HG03520 (cell line): Measurements from ENCODE around the gene ATP8B3.
"Not testable (repeated sequence)": the region's sequence is repeated elsewhere in the genome, so short reads cannot be mapped to it uniquely, and the experiment has no call there.

Experiments used
- ATAC-seq: cut with Tn5 transposase; IDR thresholded peaks from one replicate; pipeline ENCODE4 v1.9.1; 2021; ENCODE audit warnings: mild to moderate bottlenecking, moderate library complexity; ENCODE audit not compliant: unreplicated experiment

Gene ATP8B3

DNA sequence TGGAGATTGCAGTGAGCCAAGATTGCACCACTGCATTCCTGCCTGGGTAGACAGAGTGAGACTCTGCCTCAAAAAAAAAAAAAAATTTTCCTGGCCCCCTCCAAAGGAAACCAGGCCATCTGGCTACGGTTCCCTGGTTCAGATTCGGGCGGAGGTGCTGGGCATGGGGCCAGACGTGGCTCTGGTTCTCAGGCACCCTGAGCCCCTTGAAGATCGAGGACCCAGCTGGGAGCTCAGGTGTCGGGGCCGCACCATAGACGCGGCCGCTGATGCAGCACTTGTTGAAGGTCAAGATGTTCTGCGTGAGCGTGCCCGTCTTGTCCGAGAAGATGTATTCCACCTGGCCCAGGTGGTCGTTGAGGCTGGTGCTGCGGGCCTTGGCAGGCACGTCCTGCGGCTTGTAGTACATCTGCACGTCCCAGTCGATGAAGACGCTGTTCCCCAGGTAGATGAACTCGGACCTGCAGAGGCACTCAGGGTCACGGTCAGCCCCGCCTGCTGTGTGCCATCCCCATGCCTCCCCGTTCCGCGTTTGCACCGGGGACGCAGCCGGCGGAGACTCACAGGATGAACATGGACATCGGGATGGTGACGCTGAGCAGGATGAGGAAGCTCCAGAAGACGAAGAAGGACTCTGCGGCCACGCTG lies 12.3 kb downstream of the ATP8B3 start:
- no peak for ATAC-seq

DNA sequence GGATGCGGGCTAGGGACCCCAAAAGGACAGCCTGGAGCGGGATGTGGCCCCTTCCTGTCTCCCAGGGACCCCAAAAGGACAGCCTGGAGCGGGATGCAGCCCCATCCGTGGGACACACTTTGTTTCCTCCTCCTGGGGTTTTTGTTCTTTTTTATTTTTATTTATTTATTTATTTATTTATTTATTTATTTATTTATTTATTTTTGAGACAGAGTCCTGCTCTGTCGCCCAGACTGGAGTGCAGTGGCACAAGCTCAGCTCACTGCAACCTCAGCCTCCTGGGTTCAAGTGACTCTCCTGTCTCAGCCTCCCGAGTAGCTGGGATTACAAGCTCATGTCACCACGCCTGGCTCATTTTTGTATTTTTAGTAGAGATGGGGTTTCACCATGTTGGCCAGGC lies 14.8 kb downstream of the ATP8B3 start:
- ATAC-seq: not testable (repeated sequence)

DNA sequence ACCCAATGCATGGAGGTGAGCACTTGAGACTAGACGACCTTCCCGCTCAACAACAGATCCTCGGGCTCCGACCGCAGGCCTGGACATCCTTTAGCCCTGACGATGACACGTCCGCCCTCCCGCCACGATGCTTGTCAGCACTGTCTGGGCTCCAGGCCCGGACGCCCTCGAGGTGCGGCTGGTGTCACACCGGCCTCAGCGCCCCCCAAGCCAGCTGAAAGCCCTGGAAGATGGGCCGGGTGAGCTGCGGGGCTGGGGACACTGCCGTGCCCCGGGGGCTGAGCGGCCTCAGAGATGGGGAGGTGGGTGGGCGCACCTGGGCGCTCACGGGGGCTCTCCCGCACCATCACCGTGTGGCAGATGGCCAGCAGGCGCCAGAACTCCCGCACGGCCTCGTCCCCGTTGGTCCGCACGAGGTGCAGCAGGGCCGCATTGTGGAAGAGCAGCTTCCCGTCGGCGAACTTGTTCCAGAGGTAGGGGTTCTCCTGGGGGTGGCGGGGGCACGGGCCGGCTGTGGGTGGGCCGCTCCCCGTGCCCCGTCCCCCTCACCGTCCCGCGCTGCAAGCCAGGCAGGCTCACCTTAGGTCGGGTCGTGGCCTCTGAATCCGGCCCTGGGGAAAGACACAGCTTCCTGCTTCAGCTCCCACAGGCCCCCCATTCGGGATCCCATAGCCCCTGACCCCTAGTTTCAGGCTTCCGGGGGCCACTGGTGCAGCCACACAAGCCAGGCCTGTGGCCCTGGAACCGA lies 15.5 kb downstream of the ATP8B3 start:
- no peak for ATAC-seq

DNA sequence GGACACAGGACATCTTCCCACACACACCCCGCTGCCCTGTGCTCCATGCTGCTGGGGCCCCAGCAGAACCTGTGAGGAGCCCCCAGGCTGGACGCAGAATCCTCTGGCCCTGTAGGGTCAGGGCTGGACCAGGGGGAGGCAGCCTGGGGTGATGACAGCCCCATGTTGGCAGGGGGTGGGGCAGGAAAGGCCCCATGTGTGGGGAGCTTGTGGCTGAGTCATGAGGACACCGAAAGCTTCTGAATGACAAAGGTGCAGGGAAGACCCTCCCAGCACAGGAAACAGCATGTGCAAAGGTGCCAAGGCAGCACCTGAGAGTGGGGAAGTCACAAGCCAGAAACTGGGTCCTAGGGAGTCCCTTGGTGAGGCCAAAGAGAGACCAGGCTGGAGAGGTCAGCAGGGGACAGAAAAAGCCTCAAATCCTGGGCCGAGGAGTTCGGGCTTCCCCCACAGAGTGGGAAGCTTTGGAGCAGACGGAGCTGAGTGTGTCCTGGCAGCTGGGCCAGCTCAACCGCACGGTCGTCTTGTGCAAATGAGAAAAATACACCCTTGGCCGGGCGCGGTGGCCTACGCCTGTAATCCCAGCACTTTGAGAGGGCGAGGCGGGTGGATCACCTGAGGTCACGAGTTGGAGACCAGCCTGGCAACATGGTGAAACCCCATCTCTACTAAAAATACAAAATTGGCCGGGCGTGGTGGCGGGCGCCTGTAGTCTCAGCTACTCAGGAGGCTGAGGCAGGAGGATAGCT lies 17.5 kb downstream of the ATP8B3 start:
- ATAC-seq: no peak

DNA sequence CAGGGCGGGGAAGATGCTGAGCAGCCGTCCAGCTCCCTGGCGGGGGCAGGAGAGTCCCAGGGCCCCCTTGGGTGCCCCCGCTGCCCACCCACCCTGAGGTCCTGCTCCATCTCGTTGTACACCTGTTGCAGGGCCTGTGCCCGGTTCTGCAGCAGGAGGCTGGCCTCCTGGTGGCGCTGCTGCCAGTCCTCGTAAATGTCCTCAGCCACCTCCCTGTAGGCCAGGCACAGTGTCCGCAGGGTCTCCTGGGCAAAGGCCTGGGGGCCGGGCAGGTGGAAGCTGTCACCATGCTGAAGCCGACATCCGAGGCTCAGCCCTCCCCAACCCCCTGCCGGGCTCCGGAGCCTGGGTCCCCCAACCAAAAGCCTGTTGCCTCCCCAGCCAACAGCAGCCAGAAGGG lies 20.2 kb downstream of the ATP8B3 start:
- no peak for ATAC-seq

DNA sequence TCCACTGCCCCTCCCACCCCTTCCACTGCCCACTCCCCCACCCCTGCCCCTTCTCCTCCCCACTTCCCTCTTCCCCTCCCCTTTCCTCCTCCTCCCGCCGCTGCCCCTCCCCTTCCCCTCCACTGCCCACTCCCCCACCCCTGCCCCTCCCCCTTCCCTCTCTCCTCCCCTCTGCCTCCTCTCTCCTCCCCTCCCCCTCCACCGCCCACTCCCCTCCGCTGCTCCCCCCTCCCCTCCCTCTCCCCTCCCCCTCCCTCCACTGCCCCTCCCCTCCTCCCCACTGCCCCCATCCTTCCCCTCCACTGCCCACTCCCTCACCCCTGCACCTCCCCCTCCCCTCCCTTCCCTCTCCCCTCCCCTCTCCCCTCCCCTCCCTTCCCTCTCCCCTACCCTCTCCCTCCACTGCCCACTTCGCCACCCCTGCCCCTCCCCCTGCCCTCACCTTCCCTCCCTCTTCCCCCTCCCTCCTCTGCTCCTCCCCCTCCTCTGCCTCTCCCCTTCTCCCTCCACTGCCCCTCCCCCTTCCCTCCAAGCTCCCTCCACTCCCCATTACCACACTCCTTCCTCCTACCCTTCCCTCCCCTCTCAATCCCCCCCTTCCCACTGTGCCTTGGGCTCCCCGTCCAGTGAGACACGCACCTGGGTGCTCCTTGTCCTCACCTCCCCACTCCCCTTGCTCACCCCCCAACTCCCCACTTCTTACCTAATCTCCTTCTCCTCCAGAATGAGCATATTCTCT lies 21.9 kb downstream of the ATP8B3 start:
- no peak for ATAC-seq

DNA sequence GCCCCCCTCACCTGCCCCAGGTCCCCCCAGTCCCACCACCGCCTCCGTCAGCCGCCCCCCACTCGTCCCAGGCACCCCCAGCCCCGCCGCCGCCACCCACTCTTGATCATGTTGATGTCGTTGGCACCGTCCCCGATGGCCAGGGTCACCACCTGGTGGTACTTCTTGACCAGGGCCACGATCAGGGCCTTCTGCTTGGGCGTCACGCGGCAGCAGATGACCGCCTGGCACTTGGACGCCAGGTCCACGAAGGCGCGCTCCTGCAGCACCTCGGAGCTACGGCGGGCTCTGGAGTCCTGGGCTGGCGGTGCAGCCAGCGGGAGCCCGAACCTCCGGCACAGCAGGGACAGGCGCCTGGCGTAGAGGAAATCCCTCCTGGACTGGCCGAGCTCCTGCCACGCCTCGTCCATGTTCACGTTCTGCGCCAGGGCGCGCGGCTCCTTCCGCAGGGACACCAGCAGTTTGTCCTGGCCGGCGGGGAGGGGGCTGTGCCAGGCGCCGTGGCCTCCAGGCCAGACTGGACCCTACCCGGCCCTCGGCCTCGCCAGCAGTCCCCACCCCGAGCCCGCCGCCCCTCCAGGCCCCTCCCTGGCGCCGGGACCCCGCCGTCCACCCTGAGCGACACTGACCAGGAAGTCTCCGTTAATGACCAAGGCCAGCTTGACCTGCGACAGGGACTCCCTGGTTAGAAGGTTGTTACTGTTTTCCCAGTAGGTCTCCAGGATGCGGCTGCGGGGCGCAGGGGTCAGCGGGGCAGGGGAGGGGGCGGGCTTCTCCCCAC lies 22.6 kb downstream of the ATP8B3 start:
- no peak for ATAC-seq

DNA sequence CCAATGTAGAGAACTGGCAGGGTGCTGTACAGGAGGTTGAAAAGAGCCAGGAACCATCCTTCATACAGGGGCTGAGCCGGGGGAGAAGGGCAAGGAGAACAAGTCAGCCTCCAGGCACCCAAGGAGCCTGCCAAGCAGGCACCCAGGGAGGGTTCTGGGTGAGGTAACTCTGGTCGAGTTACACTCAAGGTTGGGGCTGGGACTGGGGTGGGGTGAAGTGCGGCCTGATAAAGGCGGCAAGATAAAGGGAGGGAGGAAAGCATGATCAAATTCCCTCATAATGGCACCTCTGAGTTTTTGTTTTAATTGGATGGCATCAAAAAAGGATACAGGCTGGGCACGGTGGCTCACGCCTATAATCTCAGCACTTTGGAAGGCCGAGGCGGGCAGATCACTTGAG lies 25.0 kb downstream of the ATP8B3 start:
- ATAC-seq: no peak

DNA sequence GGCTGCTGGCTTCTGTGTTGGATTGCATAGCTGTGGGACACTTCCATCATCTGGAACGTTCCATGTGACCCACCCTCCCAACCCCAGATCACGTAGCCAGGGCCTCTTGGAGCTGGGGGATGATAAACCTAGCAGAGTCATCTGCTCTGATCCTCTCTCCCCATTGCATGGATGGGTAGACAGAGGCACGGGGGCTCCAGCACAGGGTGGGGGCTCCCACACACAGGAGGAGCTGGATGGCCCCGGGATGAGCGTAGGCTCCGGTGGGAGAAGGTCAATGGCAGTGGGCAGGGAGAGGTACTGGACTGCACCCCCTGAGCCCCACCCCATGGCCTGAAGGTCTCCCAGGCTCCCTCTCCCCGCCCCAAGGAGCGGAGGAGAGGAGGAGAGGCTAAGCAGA lies 25.4 kb downstream of the ATP8B3 start:
- no peak for ATAC-seq

DNA sequence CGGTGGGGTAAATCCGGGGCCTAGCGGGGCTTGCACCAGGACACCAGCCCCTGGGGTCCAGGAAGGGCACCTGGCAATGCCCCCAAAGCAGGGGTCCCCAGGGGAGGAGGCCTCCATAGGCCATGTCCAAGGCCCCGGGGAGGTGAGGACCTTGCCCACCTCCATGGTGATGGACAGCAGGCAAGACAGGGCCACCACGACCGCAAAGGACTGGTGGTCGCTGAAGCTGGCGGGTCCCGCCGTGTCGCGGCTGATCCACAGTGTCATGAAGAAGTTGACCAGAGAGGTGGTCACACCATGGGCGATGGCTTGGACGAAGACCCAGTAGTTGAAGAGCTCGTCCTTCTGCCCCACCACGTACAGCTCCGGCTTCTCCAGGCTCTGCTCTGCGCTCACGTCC lies 26.8 kb downstream of the ATP8B3 start:
- ATAC-seq: no peak

DNA sequence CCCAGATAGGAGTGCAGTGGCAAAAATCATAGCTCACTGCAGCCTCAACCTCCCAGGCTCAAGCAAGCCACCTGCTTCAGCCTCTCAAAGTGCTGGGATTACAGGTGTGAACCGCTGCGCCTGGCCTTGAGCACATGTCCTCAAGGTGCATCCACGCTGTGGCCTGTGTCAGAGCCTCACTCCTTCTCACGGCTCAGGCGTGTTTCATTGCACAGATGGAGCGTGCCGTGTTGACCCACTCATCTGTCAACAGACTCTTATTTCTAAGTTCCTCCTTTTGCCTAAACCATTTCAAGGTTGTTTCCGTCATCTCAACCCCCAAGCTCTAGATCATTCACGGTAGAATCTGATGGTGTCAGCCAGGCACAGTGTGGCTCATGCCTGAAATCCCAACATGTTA lies 28.2 kb downstream of the ATP8B3 start:
- no peak for ATAC-seq

DNA sequence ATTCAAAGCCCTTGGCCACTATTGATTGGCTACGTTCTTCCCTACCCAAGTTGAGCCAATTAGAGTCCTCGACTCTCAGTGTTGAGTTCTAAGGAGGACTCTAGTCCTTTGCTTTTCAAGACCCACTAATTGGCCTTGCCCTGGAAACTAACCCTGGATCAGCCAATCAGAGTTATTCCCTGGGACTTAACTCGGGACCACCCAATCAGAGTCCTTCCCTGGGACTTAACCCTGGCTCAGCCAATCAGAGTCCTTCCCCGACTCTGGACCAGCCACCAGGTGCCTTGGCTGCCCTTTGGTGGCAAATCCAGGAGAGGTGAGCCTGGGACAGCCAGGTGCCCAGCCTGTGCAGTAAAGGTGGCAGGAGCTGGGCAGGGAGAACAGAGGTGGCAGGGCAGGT lies 28.7 kb downstream of the ATP8B3 start:
- ATAC-seq: no peak

DNA sequence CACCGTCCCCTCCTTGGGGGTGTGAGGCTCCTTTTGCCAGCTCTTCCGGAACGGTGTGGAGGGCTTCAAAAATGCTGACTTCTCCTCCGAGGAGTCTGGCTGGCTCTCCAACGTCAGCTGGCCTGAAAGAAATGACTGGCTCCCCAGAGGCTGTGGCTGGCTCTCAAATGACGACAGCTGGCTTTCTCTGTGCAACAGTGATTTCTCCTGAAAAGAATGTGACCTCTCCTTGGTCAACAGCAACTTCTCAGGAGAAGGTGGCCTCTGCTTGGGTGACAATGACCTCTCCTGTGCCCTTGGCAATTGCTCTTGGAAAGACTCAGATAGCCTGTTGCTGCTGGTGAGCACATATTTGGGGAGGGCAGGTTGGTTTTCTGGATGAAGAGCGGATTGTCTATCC lies 29.6 kb downstream of the ATP8B3 start:
- ATAC-seq: no peak

DNA sequence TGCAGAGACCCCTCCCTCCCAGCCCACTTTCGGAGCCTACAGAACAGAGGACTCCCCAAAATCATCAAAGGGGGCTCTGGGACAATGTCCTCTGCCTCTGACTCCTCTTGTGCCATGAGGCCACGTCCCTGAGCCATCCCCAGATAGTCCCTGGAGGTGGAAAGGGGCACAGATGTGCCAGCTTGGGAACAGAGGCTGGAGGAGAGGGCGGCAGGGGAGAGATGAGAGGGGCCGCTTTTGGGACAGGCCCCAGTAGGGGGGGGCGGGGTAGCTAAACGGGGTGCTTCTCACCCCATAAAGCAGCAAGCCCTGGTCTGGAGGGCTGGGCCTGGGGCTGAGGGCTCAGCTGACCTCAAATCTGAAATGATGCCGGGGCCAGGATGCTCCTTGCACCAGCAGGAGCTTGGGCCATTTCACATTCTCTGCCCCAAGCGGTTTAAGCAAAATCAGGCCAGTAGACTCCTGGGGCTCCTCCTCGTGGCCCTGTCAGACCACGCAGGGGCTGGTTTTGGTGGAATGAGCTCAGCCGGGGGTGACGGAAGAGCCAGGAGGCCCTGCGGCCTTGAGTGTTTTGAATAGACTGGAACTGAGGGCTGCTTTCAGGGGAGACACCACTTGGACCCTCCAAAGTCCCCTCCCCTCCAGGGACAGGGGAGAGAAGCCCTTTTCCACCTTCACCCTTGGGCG lies 31.7 kb downstream of the ATP8B3 start:
- no peak for ATAC-seq

DNA sequence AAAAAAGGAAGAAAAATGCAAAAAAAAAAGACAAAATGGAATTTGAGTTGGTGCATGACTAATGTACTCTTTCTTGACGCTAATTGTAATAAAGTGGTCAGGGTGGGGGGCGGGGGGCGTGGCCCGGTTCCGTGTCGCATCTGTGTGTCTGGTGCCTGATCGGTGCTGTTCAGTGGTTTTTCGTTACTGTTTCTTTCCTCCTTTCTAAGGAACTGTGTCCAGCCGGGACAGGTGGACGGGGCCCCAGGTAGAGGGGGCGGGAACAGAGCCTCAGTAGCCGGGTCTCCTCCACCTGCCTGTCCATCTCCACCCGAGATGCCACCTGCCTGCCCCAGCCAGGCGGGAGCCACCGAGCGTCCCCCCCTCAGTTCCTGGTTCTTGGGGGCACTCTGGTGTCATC lies 32.5 kb downstream of the ATP8B3 start:
- ATAC-seq: no peak

DNA sequence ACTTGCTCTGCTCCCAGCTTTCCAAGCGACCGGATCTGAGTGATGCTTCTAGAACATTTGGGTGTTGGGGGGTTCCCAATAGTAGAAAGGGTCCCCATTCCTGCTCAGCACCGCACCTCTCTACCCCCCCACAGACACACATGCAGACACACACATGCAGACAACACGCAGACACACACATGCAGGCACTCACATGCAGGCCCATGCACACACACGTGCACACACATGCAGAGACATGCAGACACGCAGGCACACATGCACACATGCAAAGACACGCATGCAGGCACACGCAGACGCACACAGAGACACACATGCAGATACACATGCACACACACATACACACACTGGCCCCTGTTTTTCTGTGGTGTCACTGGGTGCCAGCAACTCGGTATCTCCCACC lies 34.9 kb downstream of the ATP8B3 start:
- no peak for ATAC-seq

DNA sequence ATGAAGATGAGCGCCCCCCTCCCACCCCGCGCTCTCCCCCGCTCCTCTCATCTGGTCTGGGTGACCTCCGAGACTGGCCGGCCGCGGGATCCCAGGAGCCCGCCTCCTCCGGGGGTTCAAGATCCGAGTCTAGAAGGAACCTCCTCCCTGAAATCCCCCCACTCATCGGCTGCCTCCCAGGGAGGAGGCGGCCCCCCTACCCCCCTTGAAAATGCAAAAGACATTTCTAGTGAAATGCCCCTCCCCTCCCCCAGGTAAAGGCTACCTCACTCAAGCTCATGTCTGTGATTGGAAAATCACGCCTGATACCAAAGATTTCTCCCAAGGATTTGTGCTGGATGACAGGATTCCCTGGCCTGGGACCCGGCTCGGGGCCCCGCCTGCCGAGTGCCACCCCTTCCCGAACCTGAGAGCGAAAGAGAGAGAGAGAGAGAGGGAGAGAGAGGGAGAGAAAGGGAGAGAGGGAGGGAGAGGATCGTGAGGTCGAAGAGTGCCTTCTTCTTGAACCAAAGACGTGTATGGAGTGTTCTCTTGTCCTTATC lies 35.4 kb downstream of the ATP8B3 start:
- no peak for ATAC-seq

DNA sequence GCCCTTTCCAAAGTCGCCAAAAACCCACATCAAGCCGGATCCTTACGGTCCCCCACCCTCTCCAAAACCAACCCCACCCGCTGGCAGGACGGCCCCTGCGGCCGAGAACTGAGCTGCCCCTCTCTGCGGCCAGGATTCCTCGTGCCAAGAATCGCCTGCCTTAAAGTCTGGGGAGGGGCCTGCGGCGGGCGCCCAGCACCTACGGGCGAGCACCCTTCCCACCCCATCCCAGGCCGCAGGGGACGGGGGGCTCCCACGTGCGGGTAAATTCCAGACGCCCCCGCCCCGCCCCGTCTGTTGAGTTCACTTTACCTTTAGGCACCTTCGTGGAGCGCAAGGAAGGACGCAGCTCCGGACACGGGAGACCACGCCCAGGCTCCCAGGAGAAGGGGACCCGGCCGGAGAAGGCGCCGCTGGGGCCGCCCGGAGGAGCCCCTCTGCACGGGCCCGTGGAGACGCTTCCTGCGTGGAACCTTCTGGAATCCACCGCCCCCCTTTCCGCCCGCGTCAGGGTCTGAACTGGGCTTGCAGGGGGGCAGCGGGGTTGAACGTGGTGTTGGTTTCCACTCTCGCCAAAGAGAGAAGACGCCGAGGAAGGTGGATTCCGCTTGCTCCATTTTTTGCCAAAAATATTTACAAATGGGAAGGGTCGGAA lies 36.0 kb downstream of the ATP8B3 start:
- no peak for ATAC-seq
